Smooth muscle cell of the pulmonary artery (primary cell): Measurements from ENCODE around the gene GUCY2F. TPM values are rescaled to one million over a fixed set of nuclear protein-coding genes. Genes with fewer than 3 reads are reported as not detected.

ENCODE experiments used
- total RNA-seq: library from RNA; depleted of rRNA; stranded (reverse); fragments of >200 nt; gene quantifications from 2 replicates; pipeline ENCODE4 v1.2.3, GENCODE V29; 2014

Gene GUCY2F
- total RNA-seq, result 0.07 TPM in 1 of 2 replicates, not detected in the other

GRCh38 chrX:109481986-109482385 is at the start of gene GUCY2F:
TSS of gene GUCY2F (minus strand) at chrX:109482086. CDS start at chrX:109475936, 6,150 bp downstream.

Other genes starting within 250 kb of the GUCY2F start
- gene NXT2, start 54.8 kb upstream of the GUCY2F start, total RNA-seq, result 6.8 and 10.3 TPM in 2 replicates
- gene KCNE5, start 143.1 kb upstream of the GUCY2F start, total RNA-seq, result 0.50 and 0.52 TPM in 2 replicates